Measurements from ENCODE around the gene COL8A2. TPM values are rescaled to one million over a fixed set of nuclear protein-coding genes. Genes with fewer than 3 reads are reported as not detected.
A peak's percentile ranks its signal among the peaks of the same experiment; 100 is the strongest.

COL8A2 gene
- total RNA-seq, 2 donors from 2014 or later, result 0.18 to 0.40 TPM

GRCh38 chr1:36085686-36086526 lies 39.1 kb downstream of the COL8A2 start:
- WGBS, 2 experiments (ENCODE audit: insufficient coverage in 1 of 2, insufficient read length in 1 of 2), result 93 to 95% methylated on average over 16 to 29 of the region's 29 CpGs
- H3K4me1 ChIP-seq (ENCODE audit: control insufficient read depth, insufficient read depth, low read length), result no peaks in the 10 kb centered on the region
- no peak for DNase-seq
- Mint-ChIP-seq H3K4me3 (no peak overlapping the region), H3K36me3 (ENCODE audit: low read depth) (peaks cover 4% of the 10 kb centered on the region), H3K27me3 (ENCODE audit: insufficient read depth) (peaks cover 16% of the 10 kb centered on the region), H3K27ac (no peak overlapping the region), H3K9me3 (no peaks in the 10 kb centered on the region), H3K4me1 (peaks cover 11% of the 10 kb centered on the region)
- no peak overlapping the region for H3K27ac ChIP-seq (ENCODE audit: low read depth, low read length)
- no peaks in the 10 kb centered on the region for H3K9me3 ChIP-seq (ENCODE audit: control insufficient read depth, low read length)
- TF ChIP-seq, protein P1, sequence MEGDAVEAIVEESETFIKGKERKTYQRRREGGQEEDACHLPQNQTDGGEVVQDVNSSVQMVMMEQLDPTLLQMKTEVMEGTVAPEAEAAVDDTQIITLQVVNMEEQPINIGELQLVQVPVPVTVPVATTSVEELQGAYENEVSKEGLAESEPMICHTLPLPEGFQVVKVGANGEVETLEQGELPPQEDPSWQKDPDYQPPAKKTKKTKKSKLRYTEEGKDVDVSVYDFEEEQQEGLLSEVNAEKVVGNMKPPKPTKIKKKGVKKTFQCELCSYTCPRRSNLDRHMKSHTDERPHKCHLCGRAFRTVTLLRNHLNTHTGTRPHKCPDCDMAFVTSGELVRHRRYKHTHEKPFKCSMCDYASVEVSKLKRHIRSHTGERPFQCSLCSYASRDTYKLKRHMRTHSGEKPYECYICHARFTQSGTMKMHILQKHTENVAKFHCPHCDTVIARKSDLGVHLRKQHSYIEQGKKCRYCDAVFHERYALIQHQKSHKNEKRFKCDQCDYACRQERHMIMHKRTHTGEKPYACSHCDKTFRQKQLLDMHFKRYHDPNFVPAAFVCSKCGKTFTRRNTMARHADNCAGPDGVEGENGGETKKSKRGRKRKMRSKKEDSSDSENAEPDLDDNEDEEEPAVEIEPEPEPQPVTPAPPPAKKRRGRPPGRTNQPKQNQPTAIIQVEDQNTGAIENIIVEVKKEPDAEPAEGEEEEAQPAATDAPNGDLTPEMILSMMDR (conservative IDR thresholded peaks at IDR 0.05), result no peak
- H3K36me3 ChIP-seq (ENCODE audit: control insufficient read depth, insufficient read depth, low read length), result peaks cover 6% of the 10 kb centered on the region
- no peak overlapping the region for H3K9ac ChIP-seq (ENCODE audit: extremely low read depth, low read length, poor library complexity, severe bottlenecking)
- no peaks in the 10 kb centered on the region for H3K27me3 ChIP-seq (ENCODE audit: control insufficient read depth, insufficient read depth, low read length, poor library complexity, severe bottlenecking)
- H3K4me3 ChIP-seq (ENCODE audit: low read length), result no peak overlapping the region

DNA sequence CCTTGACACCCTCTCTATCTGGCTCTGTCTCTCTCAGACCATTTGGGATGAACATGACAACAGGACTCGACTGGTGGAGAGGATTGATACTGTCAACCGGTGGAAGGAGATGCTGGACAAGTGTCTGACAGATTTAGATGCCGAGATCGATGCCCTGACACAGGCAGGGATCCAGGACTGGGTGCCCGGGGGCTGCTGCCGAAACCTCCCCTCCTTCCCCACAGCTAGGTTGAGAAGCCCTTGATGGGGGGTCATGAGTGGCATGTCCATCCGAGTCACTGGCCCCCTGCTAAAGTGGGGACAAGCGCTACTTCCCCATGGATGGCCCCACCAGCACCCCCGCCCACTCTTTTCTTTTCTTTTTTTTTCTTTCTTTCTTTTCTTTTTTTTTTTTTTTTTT lies 39.9 kb downstream of the COL8A2 start:
- Mint-ChIP-seq H3K4me3 (no peak overlapping the region), H3K27me3 (ENCODE audit: insufficient read depth) (peaks cover 16% of the 10 kb centered on the region), H3K27ac (no peak overlapping the region), H3K4me1 (peaks cover 10% of the 10 kb centered on the region), H3K36me3 (ENCODE audit: low read depth) (peaks cover 3% of the 10 kb centered on the region), H3K9me3 (no peaks in the 10 kb centered on the region)
- no peak for DNase-seq
- Histone ChIP-seq H3K36me3 (ENCODE audit: control insufficient read depth, insufficient read depth, low read length) (peaks cover under 1% of the 10 kb centered on the region), H3K9ac (ENCODE audit: extremely low read depth, low read length, poor library complexity, severe bottlenecking) (no peak overlapping the region), H3K4me3 (ENCODE audit: low read length) (no peak overlapping the region), H3K4me1 (ENCODE audit: control insufficient read depth, insufficient read depth, low read length) (no peaks in the 10 kb centered on the region), H3K27ac (ENCODE audit: low read depth, low read length) (no peak overlapping the region), H3K9me3 (ENCODE audit: control insufficient read depth, low read length) (no peaks in the 10 kb centered on the region), H3K27me3 (ENCODE audit: control insufficient read depth, insufficient read depth, low read length, poor library complexity, severe bottlenecking) (no peaks in the 10 kb centered on the region)
- TF ChIP-seq, protein P1 (conservative IDR thresholded peaks at IDR 0.05), result no peak
- 89% methylated on average over 5 to 9 of the region's 9 CpGs for WGBS, 2 experiments (ENCODE audit: insufficient coverage in 1 of 2, insufficient read length in 1 of 2)

- Mint-ChIP-seq H3K4me3 (peak overlapping the region; percentile 61), H3K9me3 (no peaks in the 10 kb centered on the region), H3K36me3 (ENCODE audit: low read depth) (no peaks in the 10 kb centered on the region), H3K27me3 (ENCODE audit: insufficient read depth) (peaks cover 16% of the 10 kb centered on the region), H3K27ac (no peak overlapping the region), H3K4me1 (peaks cover 5% of the 10 kb centered on the region)
- H3K4me3 ChIP-seq (ENCODE audit: low read length), result peak overlapping the region; percentile 76
- no peaks in the 10 kb centered on the region for H3K36me3 ChIP-seq (ENCODE audit: control insufficient read depth, insufficient read depth, low read length)
- WGBS, 2 experiments (ENCODE audit: insufficient coverage in 1 of 2, insufficient read length in 1 of 2), result 80 to 90% methylated on average over 8 to 19 of the region's 19 CpGs
- peak; percentile 65 for DNase-seq
- no peaks in the 10 kb centered on the region for H3K4me1 ChIP-seq (ENCODE audit: control insufficient read depth, insufficient read depth, low read length)
- TF ChIP-seq, protein P1 (conservative IDR thresholded peaks at IDR 0.05), result no peak
- H3K9me3 ChIP-seq (ENCODE audit: control insufficient read depth, low read length), result no peaks in the 10 kb centered on the region
- H3K27me3 ChIP-seq (ENCODE audit: control insufficient read depth, insufficient read depth, low read length, poor library complexity, severe bottlenecking), result no peaks in the 10 kb centered on the region
- H3K9ac ChIP-seq (ENCODE audit: extremely low read depth, low read length, poor library complexity, severe bottlenecking), result peak overlapping the region; percentile 86
- peak overlapping the region; percentile 76 for H3K27ac ChIP-seq (ENCODE audit: low read depth, low read length)
Observed at GRCh38 chr1:36084497-36085115, 40.4 kb downstream of the COL8A2 start.

Data from endodermal cell (in vitro differentiated cells).